K562 (cell line): ENCODE measurements around the gene IL15RA. TPM values are rescaled to one million over a fixed set of nuclear protein-coding genes. Genes with fewer than 3 reads are reported as not detected.

Experiments used
- CHD7 ChIP-seq: fragments of 200-600 bp; sonication (generic); IDR thresholded peaks from one replicate; pipeline ENCODE4 v1.6.1; 2012; ENCODE audit warnings: mild to moderate bottlenecking, low read depth, low read length, inconsistent platforms
- SIRT6 ChIP-seq: IDR thresholded peaks from one replicate; pipeline ENCODE4 v1.6.1; 2012; ENCODE audit warnings: low read depth, mild to moderate bottlenecking, control low read depth, inconsistent platforms, low read length, moderate library complexity
- ZNF175 ChIP-seq: fragments of 200-800 bp; sonication (Bioruptor generic); IDR thresholded peaks from 2 replicates; pipeline ENCODE4 v1.6.1; 2016; ENCODE audit warnings: low read depth, mild to moderate bottlenecking, missing genetic modification characterization, missing compliant biosample characterization
- polyA plus RNA-seq, 8 experiments: library from polyadenylated mRNA; depleted of rRNA in 4 of 8; stranded (reverse) in 5 of 8; unstranded in 3 of 8; fragments of >200 nt; fragmentation: Nextera tagmentation in 2 of 8; fragmentation: Illumina TruSeq in 1 of 8; extraction: Ambion mirVana in 2 of 8; extraction: Trizol in 1 of 8; gene quantifications; 2 replicates each; pipeline versions ENCODE4 v1.2.1 to v1.2.3, GENCODE V29; 2011 to 2014; ENCODE audit warnings: inconsistent platforms in 1 of 8, missing spikeins in 1 of 8
- total RNA-seq, 7 experiments: library from RNA; depleted of rRNA in 6 of 7; stranded (reverse); fragments of >200 nt in 6 of 7; fragmentation: Illumina TruSeq in 2 of 7; extraction: Trizol in 2 of 7; gene quantifications; 2 replicates each; pipeline versions ENCODE4 v1.2.1 to v1.2.3, GENCODE V29; 2011 to 2021; ENCODE audit warnings: low replicate concordance in 1 of 7

IL15RA gene
- total and polyA plus RNA-seq, 9 of the 15 experiments (the other 6 are each of a cell fraction or from before 2014, with no cell fraction given), result 1.2 to 11.7 (median 8.0) TPM

GRCh38 chr10:5963591-5963990, 13.8 kb downstream of the IL15RA start (continued):
- no peak for TF ChIP-seq CHD7
- no peak for TF ChIP-seq ZNF175 (CRISPR knock-in tag)
- TF ChIP-seq SIRT6, result no peak
